Stimulated activated CD4-positive, alpha-beta T cell treated with anti-CD3 and anti-CD28 coated beads, TNF-alpha, amount 100 ng/mL, for 24 hours (primary cell): ENCODE data around the gene TP53BP2.
"Not testable (repeated sequence)": the region's sequence is repeated elsewhere in the genome, so short reads cannot be mapped to it uniquely, and the experiment has no call there.

ENCODE experiments used
- DNase-seq, 3 experiments: peaks; one replicate each; pipeline ENCODE4 v3.0.0-alpha.2; 2020; ENCODE audit warnings: low read depth in 3 of 3

TP53BP2 gene, protein sequence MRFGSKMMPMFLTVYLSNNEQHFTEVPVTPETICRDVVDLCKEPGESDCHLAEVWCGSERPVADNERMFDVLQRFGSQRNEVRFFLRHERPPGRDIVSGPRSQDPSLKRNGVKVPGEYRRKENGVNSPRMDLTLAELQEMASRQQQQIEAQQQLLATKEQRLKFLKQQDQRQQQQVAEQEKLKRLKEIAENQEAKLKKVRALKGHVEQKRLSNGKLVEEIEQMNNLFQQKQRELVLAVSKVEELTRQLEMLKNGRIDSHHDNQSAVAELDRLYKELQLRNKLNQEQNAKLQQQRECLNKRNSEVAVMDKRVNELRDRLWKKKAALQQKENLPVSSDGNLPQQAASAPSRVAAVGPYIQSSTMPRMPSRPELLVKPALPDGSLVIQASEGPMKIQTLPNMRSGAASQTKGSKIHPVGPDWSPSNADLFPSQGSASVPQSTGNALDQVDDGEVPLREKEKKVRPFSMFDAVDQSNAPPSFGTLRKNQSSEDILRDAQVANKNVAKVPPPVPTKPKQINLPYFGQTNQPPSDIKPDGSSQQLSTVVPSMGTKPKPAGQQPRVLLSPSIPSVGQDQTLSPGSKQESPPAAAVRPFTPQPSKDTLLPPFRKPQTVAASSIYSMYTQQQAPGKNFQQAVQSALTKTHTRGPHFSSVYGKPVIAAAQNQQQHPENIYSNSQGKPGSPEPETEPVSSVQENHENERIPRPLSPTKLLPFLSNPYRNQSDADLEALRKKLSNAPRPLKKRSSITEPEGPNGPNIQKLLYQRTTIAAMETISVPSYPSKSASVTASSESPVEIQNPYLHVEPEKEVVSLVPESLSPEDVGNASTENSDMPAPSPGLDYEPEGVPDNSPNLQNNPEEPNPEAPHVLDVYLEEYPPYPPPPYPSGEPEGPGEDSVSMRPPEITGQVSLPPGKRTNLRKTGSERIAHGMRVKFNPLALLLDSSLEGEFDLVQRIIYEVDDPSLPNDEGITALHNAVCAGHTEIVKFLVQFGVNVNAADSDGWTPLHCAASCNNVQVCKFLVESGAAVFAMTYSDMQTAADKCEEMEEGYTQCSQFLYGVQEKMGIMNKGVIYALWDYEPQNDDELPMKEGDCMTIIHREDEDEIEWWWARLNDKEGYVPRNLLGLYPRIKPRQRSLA

DNA sequence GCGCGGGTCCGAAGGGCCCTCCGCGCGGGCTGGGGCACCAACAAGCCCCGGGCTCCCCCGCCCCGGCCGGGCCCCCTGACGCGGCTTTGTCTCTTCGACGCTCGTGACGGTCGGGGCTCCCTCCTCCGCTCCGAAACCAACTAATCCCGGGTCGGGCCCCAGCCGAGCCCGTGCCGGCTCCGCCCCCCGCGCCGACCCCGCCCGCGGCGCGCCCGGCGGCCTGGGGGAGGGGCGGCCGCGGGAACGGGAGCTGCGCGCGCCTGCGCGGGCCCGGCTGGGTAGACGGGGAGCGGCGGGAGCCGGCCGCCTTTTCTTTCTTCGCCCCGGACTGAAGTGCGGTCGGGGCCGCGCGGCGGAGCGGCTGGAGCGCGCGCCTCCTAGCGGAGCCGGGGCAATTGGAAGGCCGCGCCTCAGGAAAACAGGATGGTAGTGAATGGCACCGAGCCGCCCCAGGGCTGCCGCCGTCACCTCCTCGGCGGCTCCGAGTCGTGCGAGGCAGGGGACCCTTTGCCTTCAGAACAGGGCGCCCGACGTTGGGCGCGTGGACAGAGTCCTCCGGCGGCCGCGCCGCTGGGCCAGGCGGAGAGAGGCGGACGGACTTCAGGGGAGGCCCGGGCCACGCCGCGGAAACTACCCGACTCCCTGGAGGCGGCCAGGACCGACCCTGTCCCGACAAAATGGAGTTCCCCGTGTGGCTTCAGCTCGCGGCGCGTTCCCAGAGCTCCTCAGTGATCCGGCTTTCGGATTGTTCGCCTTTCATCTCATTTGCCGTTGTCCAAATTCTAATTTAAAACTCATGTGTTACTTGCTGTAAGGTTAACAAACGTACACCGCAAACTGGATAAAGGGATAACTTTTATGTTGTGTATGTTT, at the start of gene TP53BP2:
Gene TP53BP2 (minus strand): TSS at position 138 of the 873 bp plus-strand sequence. CDS start 267 bp downstream, outside the sequence.
- peak; percentile 72 to 83 (median 73) for DNase-seq

- not testable (repeated sequence) for DNase-seq
Observed at GRCh38 chr1:223890494-223890893, 44.7 kb upstream of the TP53BP2 start.

DNA sequence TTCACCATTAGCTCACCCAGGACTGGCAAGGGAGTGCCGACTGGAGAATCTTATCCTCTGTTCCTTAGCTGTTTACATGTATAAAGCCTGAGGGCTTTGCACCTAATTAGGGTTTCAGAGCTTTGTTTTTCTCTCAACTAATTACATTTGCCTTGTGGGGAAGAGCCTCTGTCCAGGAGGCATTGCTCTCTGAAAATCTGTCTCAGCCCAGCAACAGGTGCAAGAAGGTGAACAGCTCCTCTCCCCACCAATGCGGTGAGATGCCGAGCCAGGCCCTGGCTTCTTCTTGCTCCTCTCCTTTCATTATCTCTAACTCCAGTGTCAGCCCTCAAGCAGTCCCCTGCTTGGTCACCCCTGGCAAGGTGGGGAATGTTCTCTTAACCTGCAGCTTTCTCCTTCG, 43.6 kb upstream of the TP53BP2 start:
- DNase-seq = not testable (repeated sequence)

- no peak for DNase-seq
Observed at GRCh38 chr1:223887747-223888418, 42.1 kb upstream of the TP53BP2 start.

DNA sequence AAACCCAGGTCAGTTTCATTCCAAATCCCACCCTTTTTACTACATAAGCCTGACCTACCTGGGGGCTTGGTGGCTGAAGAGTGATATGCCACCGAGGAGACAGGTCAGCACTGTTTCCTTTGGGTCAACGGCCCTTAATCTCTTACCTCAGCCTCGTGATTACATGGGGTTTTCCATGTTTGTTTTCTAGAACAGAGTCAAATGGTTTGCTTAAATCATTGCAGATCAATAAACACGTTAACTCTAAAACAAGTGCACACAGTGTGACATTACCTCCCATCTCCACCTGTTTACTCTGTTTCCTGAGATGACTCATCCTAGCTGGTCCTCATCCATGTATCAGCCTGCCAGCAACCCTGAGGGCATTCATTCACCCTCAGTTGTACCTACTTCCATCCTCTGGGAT, 40.8 kb upstream of the TP53BP2 start:
- DNase-seq = no peak

- no peak for DNase-seq
Observed at GRCh38 chr1:223885614-223886013, 39.9 kb upstream of the TP53BP2 start.

GRCh38 chr1:223878598-223879325, 33.0 kb upstream of the TP53BP2 start:
- DNase-seq = no peak

- DNase-seq = no peak
Observed at GRCh38 chr1:223877804-223878203, 32.1 kb upstream of the TP53BP2 start.

DNA sequence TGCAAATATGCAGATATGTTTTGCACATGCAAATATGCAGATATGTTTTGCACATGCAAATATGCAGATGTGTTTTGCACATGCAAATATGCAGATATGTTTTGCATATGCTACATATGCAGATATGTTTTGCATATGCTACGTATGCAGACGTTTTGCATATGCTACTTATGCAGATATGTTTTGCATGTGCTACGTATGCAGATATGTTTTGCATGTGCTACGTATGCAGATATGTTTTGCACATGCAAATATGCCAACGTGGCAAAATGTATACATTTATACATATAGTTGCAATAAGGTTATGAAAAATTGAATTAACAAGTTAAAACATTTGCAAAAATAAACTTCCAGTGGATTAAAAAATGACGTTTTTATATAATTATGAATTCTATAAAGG, 30.8 kb upstream of the TP53BP2 start:
- DNase-seq = no peak

GRCh38 chr1:223873044-223873443, 27.3 kb upstream of the TP53BP2 start:
- no peak for DNase-seq

DNA sequence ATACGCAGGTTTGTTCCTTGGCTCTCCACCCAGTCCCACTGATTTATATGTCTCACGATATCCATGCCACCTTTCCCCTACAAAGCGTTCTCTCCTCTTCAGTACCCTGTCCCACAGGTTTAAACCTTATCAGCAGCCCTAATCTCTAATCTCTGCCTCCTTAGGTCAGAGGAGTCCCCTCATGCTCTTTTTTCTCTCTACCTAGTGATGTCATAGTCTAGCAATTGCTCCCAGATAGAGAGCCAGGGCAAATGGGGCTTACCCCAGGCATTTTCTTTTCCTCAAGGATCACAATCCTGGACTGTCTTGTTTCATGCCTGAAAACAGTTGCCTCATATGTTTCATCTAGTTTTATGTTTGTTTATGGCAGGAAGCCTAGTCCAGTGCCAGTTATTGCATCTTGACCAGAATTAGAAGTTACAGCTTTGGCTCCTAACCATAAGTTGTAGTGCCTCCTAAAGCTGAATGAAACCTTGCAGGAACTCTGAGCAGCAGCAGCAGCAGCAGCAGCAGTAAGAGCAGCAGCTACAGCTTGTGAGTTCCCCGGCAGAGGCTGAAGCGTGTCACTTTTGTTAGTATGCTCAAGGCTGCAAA, 26.7 kb upstream of the TP53BP2 start:
- DNase-seq = no peak

GRCh38 chr1:223870617-223871574, 25.1 kb upstream of the TP53BP2 start:
- no peak for DNase-seq

DNA sequence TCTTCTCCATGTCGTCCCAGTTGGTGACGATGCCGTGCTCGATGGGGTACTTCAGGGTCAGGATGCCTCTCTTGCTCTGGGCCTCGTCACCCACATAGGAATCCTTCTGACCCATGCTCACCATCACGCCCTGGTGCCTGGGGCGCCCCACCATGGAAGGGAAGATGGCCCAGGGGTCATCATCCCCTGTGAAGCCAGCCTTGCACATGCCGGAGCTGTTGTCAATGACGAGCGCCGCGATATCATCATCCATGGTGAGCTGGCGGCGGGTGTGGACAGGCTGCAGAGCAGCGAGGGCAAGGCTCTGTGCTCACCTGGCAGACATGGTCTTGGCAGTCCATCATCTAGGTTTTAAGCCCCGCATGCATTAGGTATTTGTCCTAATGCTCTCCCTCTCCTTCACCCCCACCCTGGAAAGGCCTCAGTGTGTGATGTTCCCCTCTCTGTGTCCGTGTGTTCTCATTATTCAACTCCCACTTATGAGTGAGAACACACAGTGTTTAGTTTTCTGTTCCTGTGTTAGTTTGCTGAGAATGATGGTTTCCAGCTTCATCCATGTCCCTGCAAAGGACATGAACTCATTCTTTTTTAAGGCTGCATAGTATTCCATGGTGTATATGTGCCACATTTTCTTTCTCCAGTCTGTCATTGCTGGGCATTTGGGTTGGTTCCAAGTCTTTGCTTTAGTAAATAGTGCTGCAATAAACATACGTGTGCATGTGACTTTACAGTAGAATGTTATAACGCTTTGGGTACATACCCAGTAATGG, 19.0 kb upstream of the TP53BP2 start:
- DNase-seq = not testable (repeated sequence)

DNA sequence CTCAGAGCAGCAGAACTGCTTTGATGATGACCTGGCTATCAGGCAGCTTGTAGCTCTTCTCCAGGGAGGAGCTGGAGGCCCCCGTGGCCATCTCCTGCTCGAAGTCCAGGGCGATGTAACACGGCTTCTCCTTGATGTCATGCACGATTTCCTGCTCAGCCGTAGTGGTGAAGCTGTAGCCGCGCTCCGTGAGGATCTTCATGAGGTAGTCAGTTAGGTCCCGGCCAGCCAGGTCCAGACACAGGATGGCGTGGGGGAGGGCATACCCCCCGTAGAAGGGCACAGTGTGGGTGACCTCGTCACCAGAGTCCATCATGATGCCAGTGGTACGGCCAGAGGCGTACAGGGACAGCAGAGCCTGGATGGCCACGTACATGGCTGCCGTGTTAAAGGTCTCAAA, 18.3 kb upstream of the TP53BP2 start:
- DNase-seq = no peak

DNA sequence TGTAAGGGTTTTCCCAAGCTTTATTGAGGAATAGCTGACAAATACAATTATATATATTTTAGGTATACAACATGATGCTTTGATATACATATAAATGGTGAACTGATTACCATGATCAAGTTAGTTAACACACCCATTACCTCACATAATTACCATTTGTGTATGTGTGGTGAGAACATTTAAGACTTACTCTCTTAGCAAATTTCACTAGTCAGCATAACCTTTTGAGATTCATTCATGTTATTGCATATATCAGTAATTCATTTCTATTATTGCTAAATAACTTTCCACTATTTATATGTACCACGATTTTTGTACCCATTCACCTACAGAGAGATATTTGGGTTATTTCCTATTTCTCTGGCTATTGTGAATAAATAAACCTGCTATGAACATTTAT, 16.2 kb upstream of the TP53BP2 start:
- DNase-seq = no peak

DNA sequence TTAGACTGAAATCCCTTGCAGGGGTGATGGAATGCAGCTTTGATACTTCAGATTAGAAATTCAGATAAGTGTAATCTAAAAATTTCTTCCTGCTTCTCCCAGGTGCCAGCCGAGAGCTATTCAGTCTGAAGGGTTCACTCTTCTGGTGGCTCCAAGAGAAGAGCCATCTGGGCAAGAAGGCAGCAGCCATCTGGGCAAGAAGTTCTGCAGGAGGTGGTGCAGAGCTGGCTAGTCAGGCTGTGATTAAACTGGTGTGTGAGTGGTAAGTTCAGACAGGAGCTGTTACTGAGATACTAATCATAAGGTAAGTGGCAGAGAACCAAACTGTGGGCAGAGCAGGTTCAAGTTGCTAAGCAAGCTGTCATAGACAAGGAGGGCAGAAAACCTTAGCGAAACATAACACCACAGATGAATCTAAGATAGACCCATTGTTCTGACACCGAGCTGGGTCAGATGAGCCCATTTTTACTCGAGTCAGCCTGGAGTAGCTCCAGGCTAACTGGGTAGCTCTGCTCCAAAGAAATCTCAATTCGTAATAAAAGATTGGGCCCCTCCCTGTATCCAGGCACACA, 14.4 kb upstream of the TP53BP2 start:
- no peak for DNase-seq

DNA sequence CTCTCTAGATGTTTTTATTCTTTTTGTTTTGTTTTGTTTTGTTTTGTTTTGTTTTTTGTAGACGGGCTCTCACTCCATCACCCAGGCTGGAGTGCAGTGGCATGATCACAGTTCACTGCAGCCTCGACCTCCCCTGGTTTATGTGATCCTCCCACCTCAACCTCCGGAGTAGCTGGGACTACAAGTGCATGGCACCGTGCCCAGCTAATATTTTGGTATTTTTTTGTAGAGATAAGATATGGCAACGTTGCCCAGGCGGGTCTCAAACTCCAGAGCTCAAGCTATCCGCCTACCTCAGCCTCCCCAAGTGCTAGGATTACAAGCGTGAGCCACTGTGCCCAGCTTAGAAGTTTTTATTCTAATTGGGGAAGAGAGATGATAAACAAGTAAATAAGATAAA, 13.3 kb upstream of the TP53BP2 start:
- no peak for DNase-seq
